ENCODE measurements around the gene ANKK1.

ANKK1 gene

DNA sequence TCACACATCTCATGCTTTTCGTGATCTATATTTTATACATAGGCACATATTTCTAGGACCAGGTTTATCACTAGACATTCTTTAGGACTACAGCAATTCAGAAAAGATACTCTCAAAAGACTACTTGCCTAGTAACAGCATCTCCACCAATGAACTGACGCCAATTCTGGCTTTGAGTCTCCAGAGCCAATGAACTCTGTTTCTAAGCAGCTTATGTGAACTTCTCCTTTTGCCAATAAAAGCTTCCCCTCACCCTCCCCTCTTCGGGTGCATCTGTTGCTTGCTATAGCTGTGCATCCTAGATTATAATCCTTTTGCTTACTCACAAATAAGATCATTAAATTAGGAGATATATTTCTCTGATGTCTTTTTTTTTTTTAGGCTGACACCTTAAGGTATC is 11.4 kb upstream of the ANKK1 start:
- H3K9me3 ChIP-seq (ENCODE audit: control insufficient read depth, insufficient read depth, low read length): no peaks in the 10 kb centered on the region
- no peaks in the 10 kb centered on the region for H3K79me2 ChIP-seq (ENCODE audit: control insufficient read depth, low read length)
- no peak for TF ChIP-seq EZH2phosphoT487 (IDR thresholded peaks at IDR 0.05; ENCODE audit: borderline replicate concordance, low read length)
- TF ChIP-seq, protein P1, sequence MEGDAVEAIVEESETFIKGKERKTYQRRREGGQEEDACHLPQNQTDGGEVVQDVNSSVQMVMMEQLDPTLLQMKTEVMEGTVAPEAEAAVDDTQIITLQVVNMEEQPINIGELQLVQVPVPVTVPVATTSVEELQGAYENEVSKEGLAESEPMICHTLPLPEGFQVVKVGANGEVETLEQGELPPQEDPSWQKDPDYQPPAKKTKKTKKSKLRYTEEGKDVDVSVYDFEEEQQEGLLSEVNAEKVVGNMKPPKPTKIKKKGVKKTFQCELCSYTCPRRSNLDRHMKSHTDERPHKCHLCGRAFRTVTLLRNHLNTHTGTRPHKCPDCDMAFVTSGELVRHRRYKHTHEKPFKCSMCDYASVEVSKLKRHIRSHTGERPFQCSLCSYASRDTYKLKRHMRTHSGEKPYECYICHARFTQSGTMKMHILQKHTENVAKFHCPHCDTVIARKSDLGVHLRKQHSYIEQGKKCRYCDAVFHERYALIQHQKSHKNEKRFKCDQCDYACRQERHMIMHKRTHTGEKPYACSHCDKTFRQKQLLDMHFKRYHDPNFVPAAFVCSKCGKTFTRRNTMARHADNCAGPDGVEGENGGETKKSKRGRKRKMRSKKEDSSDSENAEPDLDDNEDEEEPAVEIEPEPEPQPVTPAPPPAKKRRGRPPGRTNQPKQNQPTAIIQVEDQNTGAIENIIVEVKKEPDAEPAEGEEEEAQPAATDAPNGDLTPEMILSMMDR (IDR thresholded peaks at IDR 0.05; ENCODE audit: low read depth, low read length, poor library complexity, severe bottlenecking): no peak
- H3K27ac ChIP-seq (ENCODE audit: low read depth, low read length): no peak overlapping the region
- no peaks in the 10 kb centered on the region for H3K4me1 ChIP-seq (ENCODE audit: control insufficient read depth, low read length)
- no peaks in the 10 kb centered on the region for H3F3A ChIP-seq (ENCODE audit: control insufficient read depth, insufficient read depth)
- H3K4me3 ChIP-seq (ENCODE audit: low read length): no peak overlapping the region
- no peaks in the 10 kb centered on the region for H4K20me1 ChIP-seq (ENCODE audit: control insufficient read depth, insufficient read depth, low read depth, low read length)
- no peaks in the 10 kb centered on the region for H3K36me3 ChIP-seq (ENCODE audit: control insufficient read depth, low read length)
- no peaks in the 10 kb centered on the region for H3K27me3 ChIP-seq (ENCODE audit: control insufficient read depth, low read length)
- no peaks in the 10 kb centered on the region for H3K9me2 ChIP-seq (replicated peaks; ENCODE audit: control insufficient read depth, low read length)
- no peak overlapping the region for H3K4me2 ChIP-seq (ENCODE audit: low read length)

DNA sequence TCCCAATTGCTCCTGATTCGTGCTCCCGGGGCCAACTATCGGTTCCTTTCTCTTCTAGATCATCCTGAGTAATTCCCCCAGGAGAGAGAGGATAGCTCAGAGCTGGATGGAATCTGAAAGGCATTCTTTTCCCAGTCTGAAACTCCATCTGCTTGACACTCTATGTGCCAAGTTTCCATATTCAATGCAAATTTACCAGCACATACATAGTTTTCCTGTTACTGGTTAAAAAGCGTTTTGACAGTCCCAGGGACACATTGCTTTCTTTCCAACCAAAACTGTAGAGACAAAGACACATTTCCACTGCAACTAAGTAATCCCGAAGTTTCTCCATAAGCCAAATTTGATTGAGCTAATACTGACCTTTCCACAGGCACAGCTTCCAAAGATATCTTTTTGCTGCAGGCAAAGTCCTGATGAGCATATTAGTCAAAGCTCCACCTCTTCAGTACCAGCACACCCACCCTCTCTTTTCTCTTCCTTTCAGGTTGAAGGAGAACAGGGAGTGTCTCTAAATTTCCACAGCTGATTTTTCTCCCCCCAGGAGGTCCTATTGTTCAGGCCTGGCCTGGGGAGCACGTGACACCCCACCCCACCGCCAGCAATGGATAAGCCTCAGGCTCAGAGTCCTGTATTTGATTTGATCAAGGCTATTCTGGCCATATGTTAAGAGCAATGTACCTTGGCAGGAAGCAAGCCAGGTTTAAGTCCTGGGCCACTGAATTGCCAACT is 9.7 kb upstream of the ANKK1 start:
- Histone ChIP-seq H3K79me2 (ENCODE audit: control insufficient read depth, low read length) (no peaks in the 10 kb centered on the region), H3K9me3 (ENCODE audit: control insufficient read depth, insufficient read depth, low read length) (no peaks in the 10 kb centered on the region), H3K27ac (ENCODE audit: low read depth, low read length) (no peak overlapping the region), H4K20me1 (ENCODE audit: control insufficient read depth, insufficient read depth, low read depth, low read length) (no peaks in the 10 kb centered on the region), H3K27me3 (ENCODE audit: control insufficient read depth, low read length) (no peaks in the 10 kb centered on the region), H3K4me3 (ENCODE audit: low read length) (no peak overlapping the region), H3K9me2 (replicated peaks; ENCODE audit: control insufficient read depth, low read length) (no peaks in the 10 kb centered on the region), H3K4me1 (ENCODE audit: control insufficient read depth, low read length) (no peaks in the 10 kb centered on the region), H3F3A (ENCODE audit: control insufficient read depth, insufficient read depth) (no peaks in the 10 kb centered on the region), H3K4me2 (ENCODE audit: low read length) (no peak overlapping the region), H3K36me3 (ENCODE audit: control insufficient read depth, low read length) (no peaks in the 10 kb centered on the region)
- TF ChIP-seq EZH2phosphoT487 (IDR thresholded peaks at IDR 0.05; ENCODE audit: borderline replicate concordance, low read length): no peak
- TF ChIP-seq, protein P1 (IDR thresholded peaks at IDR 0.05; ENCODE audit: low read depth, low read length, poor library complexity, severe bottlenecking): no peak

DNA sequence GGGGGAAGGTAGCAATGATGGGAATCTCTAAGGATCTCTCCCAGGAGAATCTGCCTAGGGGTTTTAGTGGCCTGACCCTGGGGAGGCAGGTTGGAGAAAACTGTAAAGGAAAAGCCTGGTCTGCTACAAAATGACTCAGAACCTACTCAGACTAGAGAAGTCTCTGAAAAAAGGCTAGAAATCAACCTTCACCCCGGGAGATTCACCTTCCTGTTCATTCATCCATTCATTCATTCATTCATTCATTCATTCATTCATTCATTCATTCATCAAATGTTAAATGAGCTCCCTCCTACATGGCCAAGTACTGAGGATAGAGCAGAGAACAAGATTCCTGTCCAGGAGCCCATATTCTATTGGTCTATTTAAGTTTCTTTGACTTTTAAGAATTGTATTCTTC is 8.9 kb upstream of the ANKK1 start:
- no peaks in the 10 kb centered on the region for H4K20me1 ChIP-seq (ENCODE audit: control insufficient read depth, insufficient read depth, low read depth, low read length)
- no peaks in the 10 kb centered on the region for H3K79me2 ChIP-seq (ENCODE audit: control insufficient read depth, low read length)

More for the DNA sequence above, 8.9 kb upstream of the ANKK1 start:
- H3K9me2 ChIP-seq (replicated peaks; ENCODE audit: control insufficient read depth, low read length): no peaks in the 10 kb centered on the region
- no peaks in the 10 kb centered on the region for H3K27me3 ChIP-seq (ENCODE audit: control insufficient read depth, low read length)
- no peak overlapping the region for H3K27ac ChIP-seq (ENCODE audit: low read depth, low read length)
- H3F3A ChIP-seq (ENCODE audit: control insufficient read depth, insufficient read depth): no peaks in the 10 kb centered on the region
- H3K36me3 ChIP-seq (ENCODE audit: control insufficient read depth, low read length): no peaks in the 10 kb centered on the region
- no peak overlapping the region for H3K4me2 ChIP-seq (ENCODE audit: low read length)
- H3K4me3 ChIP-seq (ENCODE audit: low read length): no peak overlapping the region
- TF ChIP-seq EZH2phosphoT487 (IDR thresholded peaks at IDR 0.05; ENCODE audit: borderline replicate concordance, low read length): no peak
- TF ChIP-seq, protein P1 (IDR thresholded peaks at IDR 0.05; ENCODE audit: low read depth, low read length, poor library complexity, severe bottlenecking): no peak
- no peaks in the 10 kb centered on the region for H3K9me3 ChIP-seq (ENCODE audit: control insufficient read depth, insufficient read depth, low read length)
- no peaks in the 10 kb centered on the region for H3K4me1 ChIP-seq (ENCODE audit: control insufficient read depth, low read length)
